ENCODE results near the gene RRM1. TPM values are rescaled to one million over a fixed set of nuclear protein-coding genes. Genes with fewer than 3 reads are reported as not detected.

RRM1 gene
- total RNA-seq, 4 donors from 2014 or later, result 32.5 to 234 (median 59.5) TPM

DNA sequence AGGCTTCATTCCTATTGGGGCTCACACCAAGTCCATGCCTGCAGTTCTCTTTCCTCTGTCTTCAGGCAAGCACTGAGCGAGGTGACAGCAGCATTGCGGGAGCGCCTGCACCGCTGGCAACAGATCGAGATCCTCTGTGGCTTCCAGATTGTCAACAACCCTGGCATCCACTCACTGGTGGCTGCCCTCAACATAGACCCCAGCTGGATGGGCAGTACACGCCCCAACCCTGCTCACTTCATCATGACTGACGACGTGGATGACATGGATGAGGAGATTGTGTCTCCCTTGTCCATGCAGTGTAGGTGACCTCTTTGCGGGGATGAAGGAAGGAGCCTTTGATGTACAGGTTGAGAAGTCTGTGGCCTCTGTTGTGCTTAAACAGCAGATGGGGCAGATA, 11.4 kb upstream of the RRM1 start:
- no peaks in the 10 kb centered on the region for H3K4me1 ChIP-seq
- H3K27ac ChIP-seq, result no peak overlapping the region
- intact Hi-C loops (cut with DNase I; ENCODE audit: low total_unique reads), result no loop called here
- H3K9me3 ChIP-seq, result no peaks in the 10 kb centered on the region
- no peak for DNase-seq
- H3K27me3 ChIP-seq, result no peaks in the 10 kb centered on the region
- H3K36me3 ChIP-seq, result no peaks in the 10 kb centered on the region
- no peak overlapping the region for H3K4me3 ChIP-seq
- TF ChIP-seq POLR2A (IDR thresholded peaks at IDR 0.05), result no peak
- TF ChIP-seq, protein P1, sequence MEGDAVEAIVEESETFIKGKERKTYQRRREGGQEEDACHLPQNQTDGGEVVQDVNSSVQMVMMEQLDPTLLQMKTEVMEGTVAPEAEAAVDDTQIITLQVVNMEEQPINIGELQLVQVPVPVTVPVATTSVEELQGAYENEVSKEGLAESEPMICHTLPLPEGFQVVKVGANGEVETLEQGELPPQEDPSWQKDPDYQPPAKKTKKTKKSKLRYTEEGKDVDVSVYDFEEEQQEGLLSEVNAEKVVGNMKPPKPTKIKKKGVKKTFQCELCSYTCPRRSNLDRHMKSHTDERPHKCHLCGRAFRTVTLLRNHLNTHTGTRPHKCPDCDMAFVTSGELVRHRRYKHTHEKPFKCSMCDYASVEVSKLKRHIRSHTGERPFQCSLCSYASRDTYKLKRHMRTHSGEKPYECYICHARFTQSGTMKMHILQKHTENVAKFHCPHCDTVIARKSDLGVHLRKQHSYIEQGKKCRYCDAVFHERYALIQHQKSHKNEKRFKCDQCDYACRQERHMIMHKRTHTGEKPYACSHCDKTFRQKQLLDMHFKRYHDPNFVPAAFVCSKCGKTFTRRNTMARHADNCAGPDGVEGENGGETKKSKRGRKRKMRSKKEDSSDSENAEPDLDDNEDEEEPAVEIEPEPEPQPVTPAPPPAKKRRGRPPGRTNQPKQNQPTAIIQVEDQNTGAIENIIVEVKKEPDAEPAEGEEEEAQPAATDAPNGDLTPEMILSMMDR (IDR thresholded peaks at IDR 0.05), result no peak

DNA sequence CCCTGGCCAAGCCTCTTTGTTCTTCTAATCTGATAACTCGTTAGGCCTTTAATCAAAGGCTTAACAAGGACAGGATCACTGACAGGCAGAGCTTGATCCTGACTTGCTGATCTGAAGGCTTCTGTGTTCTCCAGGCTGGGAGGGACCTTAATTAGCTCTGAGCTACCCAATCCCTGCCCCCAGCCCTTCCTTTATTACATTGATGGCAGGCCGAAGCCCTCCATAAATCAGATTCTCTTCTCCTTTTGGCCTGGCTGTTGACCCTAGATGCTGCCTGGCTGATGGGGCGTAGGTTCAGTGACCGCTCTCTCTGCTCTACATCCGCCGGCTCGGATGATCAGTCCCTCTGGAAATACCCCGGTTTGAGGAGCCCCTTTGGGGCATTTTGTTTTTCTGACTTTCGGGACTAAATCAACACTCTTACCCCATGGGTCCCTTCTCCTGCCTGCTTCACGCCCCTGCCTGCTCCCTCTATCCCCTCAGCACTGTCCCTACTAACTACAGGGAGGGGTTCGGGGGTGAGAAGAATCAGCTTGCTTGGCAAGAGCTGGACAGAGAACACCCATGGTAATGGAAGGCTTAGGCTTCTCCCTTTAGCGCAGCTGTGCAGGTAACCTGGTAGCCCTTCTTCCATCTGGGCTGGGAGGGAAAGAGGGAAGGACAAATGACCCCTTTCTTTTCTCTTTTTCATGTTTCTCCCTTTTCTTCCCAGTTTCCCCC, 10.0 kb upstream of the RRM1 start:
- Histone ChIP-seq H3K27me3 (no peaks in the 10 kb centered on the region), H3K27ac (no peak overlapping the region), H3K9me3 (no peaks in the 10 kb centered on the region), H3K4me3 (no peak overlapping the region), H3K36me3 (no peaks in the 10 kb centered on the region), H3K4me1 (no peaks in the 10 kb centered on the region)
- DNase-seq, result no peak
- intact Hi-C loops (cut with DNase I; ENCODE audit: low total_unique reads), result no loop called here
- TF ChIP-seq, protein P1 (IDR thresholded peaks at IDR 0.05), result no peak
- no peak for TF ChIP-seq POLR2A (IDR thresholded peaks at IDR 0.05)

GRCh38 chr11:4085575-4085974, 9.0 kb upstream of the RRM1 start:
- no peak for DNase-seq
- Histone ChIP-seq H3K4me1 (no peaks in the 10 kb centered on the region), H3K9me3 (no peaks in the 10 kb centered on the region), H3K4me3 (no peak overlapping the region), H3K27me3 (no peaks in the 10 kb centered on the region), H3K27ac (no peak overlapping the region), H3K36me3 (no peaks in the 10 kb centered on the region)
- no peak for TF ChIP-seq POLR2A (IDR thresholded peaks at IDR 0.05)
- TF ChIP-seq, protein P1 (IDR thresholded peaks at IDR 0.05), result no peak
- intact Hi-C loops (cut with DNase I; ENCODE audit: low total_unique reads), result no loop called here

DNA sequence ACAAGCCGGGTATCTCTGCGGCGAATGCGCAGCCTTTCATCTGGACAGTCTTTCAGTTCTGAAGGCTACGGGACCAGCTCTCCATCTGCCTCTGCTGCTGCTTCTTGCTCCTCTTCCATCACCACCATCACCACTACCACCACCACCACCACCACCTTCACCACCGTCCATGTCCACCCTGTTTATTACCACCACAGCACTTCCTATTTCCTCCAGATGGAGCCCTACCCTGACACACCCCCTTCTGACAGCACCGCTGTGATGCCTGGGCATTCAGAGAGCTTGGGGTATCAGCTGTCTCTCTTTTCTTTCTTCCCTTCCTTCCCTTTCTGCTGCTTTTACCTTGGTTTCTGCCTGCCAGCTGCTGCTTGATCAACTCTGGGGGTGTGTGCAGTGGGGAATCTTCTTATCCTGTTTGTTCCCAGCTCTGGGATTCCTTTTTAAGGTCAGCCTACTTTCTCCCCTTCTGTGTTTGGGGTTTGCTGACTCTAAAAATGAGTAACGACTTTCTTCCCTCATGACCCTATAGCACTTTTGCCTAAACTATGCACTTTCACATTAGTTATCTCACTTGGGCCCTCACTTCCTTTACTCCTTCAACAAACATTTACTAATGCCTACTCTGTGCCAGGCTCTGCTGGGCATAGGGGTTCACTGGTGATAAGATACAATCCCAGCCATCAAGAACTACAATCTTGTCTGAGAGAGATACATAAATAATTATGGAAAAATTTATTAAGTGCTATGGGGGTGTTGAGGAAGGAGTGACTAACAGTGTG, 7.8 kb upstream of the RRM1 start:
- intact Hi-C loops (cut with DNase I; ENCODE audit: low total_unique reads), result no loop called here
- H3K4me3 ChIP-seq, result no peak overlapping the region

More for the DNA sequence above, 7.8 kb upstream of the RRM1 start:
- Histone ChIP-seq H3K36me3 (no peaks in the 10 kb centered on the region), H3K4me1 (no peaks in the 10 kb centered on the region), H3K27ac (no peak overlapping the region), H3K9me3 (no peaks in the 10 kb centered on the region), H3K27me3 (no peaks in the 10 kb centered on the region)
- no peak for DNase-seq
- TF ChIP-seq POLR2A (IDR thresholded peaks at IDR 0.05), result no peak
- TF ChIP-seq, protein P1 (IDR thresholded peaks at IDR 0.05), result no peak

Measured in uterus (tissue), 4 donors.